Astrocyte (in vitro differentiated cells and primary cell): ENCODE measurements around the gene SKAP2. TPM values are rescaled to one million over a fixed set of nuclear protein-coding genes. Genes with fewer than 3 reads are reported as not detected.

Source experiments
- DNase-seq: peaks from one replicate; pipeline ENCODE4 v3.0.0-alpha.2; 2010; ENCODE audit warnings: low read depth
- FAIRE-seq: peaks from 2 replicates; lab custom pipeline; 2011; peaks lifted over from hg19 to GRCh38; lab: Jason Lieb, UNC
- H2AFZ ChIP-seq: 2 replicates; pipeline ENCODE4 v1.6.0; 2012; ENCODE audit warnings: low read depth, low read length, inconsistent platforms
- H3K27ac ChIP-seq: 2 replicates; pipeline ENCODE4 v1.5.1; 2011; ENCODE audit warnings: low read depth, low read length, inconsistent platforms
- H3K27me3 ChIP-seq: 2 replicates; pipeline ENCODE4 v1.6.0; 2011; ENCODE audit warnings: low read length, inconsistent platforms; ENCODE audit not compliant: insufficient read depth
- H3K36me3 ChIP-seq: 2 replicates; pipeline ENCODE4 v1.5.1; 2011; ENCODE audit warnings: low read length, inconsistent platforms; ENCODE audit not compliant: insufficient read depth
- H3K4me1 ChIP-seq: 2 replicates; pipeline ENCODE4 v1.5.1; 2011; ENCODE audit warnings: low read length, inconsistent platforms; ENCODE audit not compliant: insufficient read depth
- H3K4me2 ChIP-seq: 2 replicates; pipeline ENCODE4 v1.6.0; 2012; ENCODE audit warnings: low read length, inconsistent platforms
- H3K4me3 ChIP-seq: 2 replicates; pipeline ENCODE4 v1.5.1; 2011; ENCODE audit warnings: low read depth, mild to moderate bottlenecking, low read length, inconsistent platforms; ENCODE audit not compliant: insufficient read depth
- H3K79me2 ChIP-seq: 2 replicates; pipeline ENCODE4 v1.6.0; 2012; ENCODE audit warnings: mild to moderate bottlenecking, low read length, inconsistent platforms; ENCODE audit not compliant: insufficient read depth
- H3K9ac ChIP-seq: 2 replicates; pipeline ENCODE4 v1.6.0; 2012; ENCODE audit warnings: mild to moderate bottlenecking, low read length, inconsistent platforms
- H3K9me3 ChIP-seq: 2 replicates; pipeline ENCODE4 v1.5.1; 2012; ENCODE audit warnings: low read depth, mild to moderate bottlenecking, low read length, inconsistent platforms; ENCODE audit not compliant: insufficient read depth
- H4K20me1 ChIP-seq: 2 replicates; pipeline ENCODE4 v1.6.0; 2012; ENCODE audit warnings: low read length, inconsistent platforms; ENCODE audit not compliant: insufficient read depth
- H3K27ac Mint-ChIP-seq: one replicate; pipeline ENCODE4 v1.8.0; 2021; ENCODE audit warnings: mild to moderate bottlenecking, mixed read lengths; ENCODE audit not compliant: unreplicated experiment
- H3K27me3 Mint-ChIP-seq: one replicate; pipeline ENCODE4 v1.8.0; 2021; ENCODE audit warnings: low read depth, mixed read lengths; ENCODE audit not compliant: unreplicated experiment
- H3K36me3 Mint-ChIP-seq: one replicate; pipeline ENCODE4 v1.8.0; 2021; ENCODE audit warnings: low read depth, mixed read lengths; ENCODE audit not compliant: unreplicated experiment
- H3K4me1 Mint-ChIP-seq: one replicate; pipeline ENCODE4 v1.8.0; 2021; ENCODE audit warnings: low read depth, mixed read lengths; ENCODE audit not compliant: unreplicated experiment
- H3K4me3 Mint-ChIP-seq: one replicate; pipeline ENCODE4 v1.8.0; 2021; ENCODE audit warnings: mild to moderate bottlenecking, moderate library complexity, mixed read lengths; ENCODE audit not compliant: unreplicated experiment
- H3K9me3 Mint-ChIP-seq: one replicate; pipeline ENCODE4 v1.8.0; 2021; ENCODE audit warnings: mild to moderate bottlenecking, mixed read lengths; ENCODE audit not compliant: unreplicated experiment
- EZH2 ChIP-seq: IDR thresholded peaks from 2 replicates; pipeline ENCODE4 v1.6.1; 2012; ENCODE audit warnings: mild to moderate bottlenecking, low read length, inconsistent platforms; ENCODE audit not compliant: insufficient read depth
- total RNA-seq: library from RNA; stranded (reverse); gene quantifications from 2 replicates; pipeline ENCODE4 v1.2.1, GENCODE V29; 2021
- TF ChIP-seq, protein P1 (sequence below): IDR thresholded peaks from 2 replicates; pipeline ENCODE4 v1.5.1; 2011; ENCODE audit warnings: low read depth, mild to moderate bottlenecking, inconsistent platforms, low read length, moderate library complexity; ENCODE audit not compliant: insufficient read depth

SKAP2 gene
- total RNA-seq, 1 donor from 2014 or later: 10.1 TPM

DNA sequence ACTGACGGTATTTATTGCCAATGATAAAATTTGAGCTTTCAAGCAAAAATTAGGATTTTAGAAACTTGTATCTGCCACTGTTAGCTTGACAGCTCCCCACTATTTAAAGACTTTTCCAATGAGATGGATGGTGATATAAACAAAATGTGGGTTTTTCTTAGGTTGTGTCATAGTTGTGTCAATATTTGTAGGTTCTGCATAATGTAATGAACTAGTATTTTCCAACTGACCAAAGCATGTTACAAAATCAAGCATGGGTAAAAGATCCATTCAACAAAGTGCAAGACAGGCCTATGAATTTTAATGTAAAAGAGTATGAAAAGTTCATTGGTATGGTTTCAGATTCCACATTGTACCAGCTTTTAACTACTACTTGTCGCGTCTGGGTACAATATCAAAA lies 165.6 kb downstream of the SKAP2 start:
- Mint-ChIP-seq H3K36me3 (no peaks in the 10 kb centered on the region), H3K4me3 (no peak overlapping the region), H3K27ac (no peak overlapping the region), H3K4me1 (no peaks in the 10 kb centered on the region), H3K27me3 (no peaks in the 10 kb centered on the region), H3K9me3 (no peaks in the 10 kb centered on the region)
- TF ChIP-seq EZH2: no peak
- TF ChIP-seq, protein P1, sequence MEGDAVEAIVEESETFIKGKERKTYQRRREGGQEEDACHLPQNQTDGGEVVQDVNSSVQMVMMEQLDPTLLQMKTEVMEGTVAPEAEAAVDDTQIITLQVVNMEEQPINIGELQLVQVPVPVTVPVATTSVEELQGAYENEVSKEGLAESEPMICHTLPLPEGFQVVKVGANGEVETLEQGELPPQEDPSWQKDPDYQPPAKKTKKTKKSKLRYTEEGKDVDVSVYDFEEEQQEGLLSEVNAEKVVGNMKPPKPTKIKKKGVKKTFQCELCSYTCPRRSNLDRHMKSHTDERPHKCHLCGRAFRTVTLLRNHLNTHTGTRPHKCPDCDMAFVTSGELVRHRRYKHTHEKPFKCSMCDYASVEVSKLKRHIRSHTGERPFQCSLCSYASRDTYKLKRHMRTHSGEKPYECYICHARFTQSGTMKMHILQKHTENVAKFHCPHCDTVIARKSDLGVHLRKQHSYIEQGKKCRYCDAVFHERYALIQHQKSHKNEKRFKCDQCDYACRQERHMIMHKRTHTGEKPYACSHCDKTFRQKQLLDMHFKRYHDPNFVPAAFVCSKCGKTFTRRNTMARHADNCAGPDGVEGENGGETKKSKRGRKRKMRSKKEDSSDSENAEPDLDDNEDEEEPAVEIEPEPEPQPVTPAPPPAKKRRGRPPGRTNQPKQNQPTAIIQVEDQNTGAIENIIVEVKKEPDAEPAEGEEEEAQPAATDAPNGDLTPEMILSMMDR: no peak
- H3K4me2 ChIP-seq: no peak overlapping the region
- no peaks in the 10 kb centered on the region for H3K79me2 ChIP-seq
- no peak for DNase-seq
- H3K9ac ChIP-seq: no peak overlapping the region
- H3K36me3 ChIP-seq: no peaks in the 10 kb centered on the region
- no peaks in the 10 kb centered on the region for H3K4me1 ChIP-seq
- no peaks in the 10 kb centered on the region for H4K20me1 ChIP-seq
- no peaks in the 10 kb centered on the region for H3K9me3 ChIP-seq
- no peak overlapping the region for H2AFZ ChIP-seq
- no peak for FAIRE-seq
- H3K4me3 ChIP-seq: no peak overlapping the region
- H3K27me3 ChIP-seq: no peaks in the 10 kb centered on the region
- H3K27ac ChIP-seq: no peak overlapping the region

DNA sequence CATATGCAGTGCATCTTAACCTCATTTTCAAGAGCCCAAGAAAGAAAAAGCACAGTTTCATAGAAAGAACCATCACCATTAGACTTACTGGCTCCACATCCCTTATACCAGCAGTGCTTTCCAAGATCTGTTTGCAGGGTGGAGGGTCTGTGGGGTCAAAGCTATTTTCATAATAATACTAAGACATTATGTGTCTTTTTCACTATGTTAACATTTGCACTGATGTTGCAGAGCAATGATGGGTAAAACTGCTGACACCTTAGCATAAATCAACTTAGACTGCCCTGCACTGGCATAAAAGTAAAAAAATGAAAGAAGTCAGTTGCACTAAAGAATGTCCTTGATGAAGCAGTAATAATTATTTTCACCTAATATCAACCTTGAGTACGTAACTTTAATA lies 166.2 kb downstream of the SKAP2 start:
- Histone ChIP-seq H3K27ac (no peak overlapping the region), H3K79me2 (no peaks in the 10 kb centered on the region), H3K9me3 (no peaks in the 10 kb centered on the region), H3K4me3 (no peak overlapping the region), H2AFZ (no peak overlapping the region), H3K4me1 (no peaks in the 10 kb centered on the region), H4K20me1 (no peaks in the 10 kb centered on the region), H3K36me3 (no peaks in the 10 kb centered on the region), H3K27me3 (no peaks in the 10 kb centered on the region), H3K4me2 (no peak overlapping the region), H3K9ac (no peak overlapping the region)
- Mint-ChIP-seq H3K9me3 (no peaks in the 10 kb centered on the region), H3K27me3 (no peaks in the 10 kb centered on the region), H3K27ac (no peak overlapping the region), H3K4me3 (no peak overlapping the region), H3K4me1 (no peaks in the 10 kb centered on the region), H3K36me3 (no peaks in the 10 kb centered on the region)
- DNase-seq (no peak), FAIRE-seq (no peak)
- no peak for TF ChIP-seq EZH2
- TF ChIP-seq, protein P1: no peak

DNA sequence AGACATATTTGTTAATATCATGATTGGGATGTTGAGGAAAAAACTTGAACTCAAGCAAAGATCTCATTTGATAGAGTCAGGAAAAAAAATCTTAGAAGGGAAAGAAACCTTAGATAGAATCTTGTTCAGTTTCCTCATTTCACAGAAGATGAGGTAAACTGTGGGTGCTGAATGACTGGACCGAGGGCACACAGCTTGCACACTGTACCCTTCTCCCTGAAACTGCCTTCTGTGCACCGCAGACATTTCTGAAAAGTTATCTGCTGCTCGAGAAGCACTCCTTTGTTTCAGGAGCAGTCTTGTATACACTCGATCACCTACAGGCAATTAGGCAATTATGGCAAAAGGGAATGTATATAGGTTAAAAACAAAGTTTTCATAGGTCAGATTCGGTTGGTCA lies 167.4 kb downstream of the SKAP2 start:
- no peak for FAIRE-seq
- Histone ChIP-seq H3K4me3 (no peak overlapping the region), H2AFZ (no peak overlapping the region), H3K9ac (no peak overlapping the region), H3K36me3 (no peaks in the 10 kb centered on the region), H3K4me1 (no peaks in the 10 kb centered on the region), H4K20me1 (no peaks in the 10 kb centered on the region), H3K4me2 (no peak overlapping the region), H3K27ac (no peak overlapping the region), H3K9me3 (no peaks in the 10 kb centered on the region), H3K27me3 (no peaks in the 10 kb centered on the region), H3K79me2 (no peaks in the 10 kb centered on the region)
- Mint-ChIP-seq H3K9me3 (no peaks in the 10 kb centered on the region), H3K36me3 (no peaks in the 10 kb centered on the region), H3K4me1 (peaks cover 3% of the 10 kb centered on the region), H3K4me3 (no peak overlapping the region), H3K27me3 (no peaks in the 10 kb centered on the region), H3K27ac (no peak overlapping the region)
- DNase-seq: no peak
- TF ChIP-seq, protein P1: no peak
- TF ChIP-seq EZH2: no peak
